Measurements from ENCODE around the gene FAM187B.

GRCh38 chr19:35274323-35274722, 45.8 kb upstream of the FAM187B start:
- TF ChIP-seq, protein P1, sequence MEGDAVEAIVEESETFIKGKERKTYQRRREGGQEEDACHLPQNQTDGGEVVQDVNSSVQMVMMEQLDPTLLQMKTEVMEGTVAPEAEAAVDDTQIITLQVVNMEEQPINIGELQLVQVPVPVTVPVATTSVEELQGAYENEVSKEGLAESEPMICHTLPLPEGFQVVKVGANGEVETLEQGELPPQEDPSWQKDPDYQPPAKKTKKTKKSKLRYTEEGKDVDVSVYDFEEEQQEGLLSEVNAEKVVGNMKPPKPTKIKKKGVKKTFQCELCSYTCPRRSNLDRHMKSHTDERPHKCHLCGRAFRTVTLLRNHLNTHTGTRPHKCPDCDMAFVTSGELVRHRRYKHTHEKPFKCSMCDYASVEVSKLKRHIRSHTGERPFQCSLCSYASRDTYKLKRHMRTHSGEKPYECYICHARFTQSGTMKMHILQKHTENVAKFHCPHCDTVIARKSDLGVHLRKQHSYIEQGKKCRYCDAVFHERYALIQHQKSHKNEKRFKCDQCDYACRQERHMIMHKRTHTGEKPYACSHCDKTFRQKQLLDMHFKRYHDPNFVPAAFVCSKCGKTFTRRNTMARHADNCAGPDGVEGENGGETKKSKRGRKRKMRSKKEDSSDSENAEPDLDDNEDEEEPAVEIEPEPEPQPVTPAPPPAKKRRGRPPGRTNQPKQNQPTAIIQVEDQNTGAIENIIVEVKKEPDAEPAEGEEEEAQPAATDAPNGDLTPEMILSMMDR (conservative IDR thresholded peaks at IDR 0.05 in 1 of 2, IDR thresholded peaks at IDR 0.05 in 1 of 2; ENCODE audit: extremely low read depth in 1 of 2, insufficient read depth in 1 of 2, low read depth in 1 of 2, low read length in 2 of 2), result no peak
- no peak for TF ChIP-seq EZH2 (IDR thresholded peaks at IDR 0.05; ENCODE audit: borderline replicate concordance, low read length)

Measured in mammary epithelial cell (primary cell).